CD14-positive monocyte (primary cell): ENCODE data around the gene SNAP91. TPM values are rescaled to one million over a fixed set of nuclear protein-coding genes. Genes with fewer than 3 reads are reported as not detected.
"Not testable (repeated sequence)": the region's sequence is repeated elsewhere in the genome, so short reads cannot be mapped to it uniquely, and the experiment has no call there.

Experiments used
- DNase-seq, 3 donors: peaks; one replicate each; pipeline ENCODE4 v3.0.0-alpha.2; 2011 to 2022
- H2AFZ ChIP-seq: 2 replicates; pipeline ENCODE4 v1.6.0; 2012; ENCODE audit warnings: mild to moderate bottlenecking, low read depth, low read length, inconsistent platforms; ENCODE audit not compliant: insufficient read depth, poor library complexity, severe bottlenecking
- H3K27ac ChIP-seq, 2 donors: 1 replicate in 1 of 2; 2 replicates in 1 of 2; pipeline ENCODE4 v1.5.1; 2012 to 2013; ENCODE audit warnings: low read length in 2 of 2, control low read depth in 1 of 2, inconsistent platforms in 1 of 2, low read depth in 1 of 2, mild to moderate bottlenecking in 1 of 2
- H3K27me3 ChIP-seq, 2 donors: one replicate each; pipeline versions ENCODE4 v1.6.0 to v1.6.1; 2011 to 2013; ENCODE audit warnings: low read length in 2 of 2; ENCODE audit not compliant: control insufficient read depth in 2 of 2, insufficient read depth in 2 of 2
- H3K36me3 ChIP-seq, 2 donors: replicated peaks in 1 of 2; 1 replicate in 1 of 2; 2 replicates in 1 of 2; pipeline versions ENCODE4 v1.5.1 to v1.6.1; 2012 to 2013; ENCODE audit warnings: low read length in 2 of 2, control low read depth in 1 of 2, inconsistent platforms in 1 of 2, mild to moderate bottlenecking in 1 of 2; ENCODE audit not compliant: insufficient read depth in 2 of 2, control insufficient read depth in 1 of 2
- H3K4me1 ChIP-seq, 2 donors: 1 replicate in 1 of 2; 2 replicates in 1 of 2; pipeline versions ENCODE4 v1.5.1 to v1.6.1; 2012 to 2013; ENCODE audit warnings: low read length in 2 of 2, control low read depth in 1 of 2, inconsistent platforms in 1 of 2, mild to moderate bottlenecking in 1 of 2, moderate library complexity in 1 of 2; ENCODE audit not compliant: insufficient read depth in 2 of 2, control insufficient read depth in 1 of 2
- H3K4me2 ChIP-seq: replicated peaks from 2 replicates; pipeline ENCODE3; 2012; ENCODE audit warnings: low read length, moderate library complexity, mild to moderate bottlenecking; ENCODE audit not compliant: poor library complexity, severe bottlenecking; ENCODE audit errors: extremely low read depth
- H3K4me3 ChIP-seq, 3 experiments: fragments of 200-600 bp in 1 of 3; sonication (generic) in 1 of 3; replicated peaks in 1 of 3; 1 replicate in 2 of 3; 2 replicates in 1 of 3; pipeline ENCODE4 v1.5.1; 2011 to 2013; ENCODE audit warnings: low read length in 3 of 3, mild to moderate bottlenecking in 3 of 3, control low read depth in 2 of 3, low read depth in 2 of 3, inconsistent platforms in 1 of 3, moderate library complexity in 1 of 3
- H3K79me2 ChIP-seq: 2 replicates; pipeline ENCODE4 v1.6.0; 2012; ENCODE audit warnings: mild to moderate bottlenecking, control low read depth, inconsistent platforms, low read length, moderate library complexity; ENCODE audit not compliant: insufficient read depth
- H3K9ac ChIP-seq: 2 replicates; pipeline ENCODE4 v1.6.0; 2017; ENCODE audit warnings: low read length, mild to moderate bottlenecking; ENCODE audit not compliant: insufficient read depth, poor library complexity, severe bottlenecking
- H3K9me3 ChIP-seq, 2 donors: replicated peaks in 1 of 2; 1 replicate in 1 of 2; 2 replicates in 1 of 2; pipeline versions ENCODE4 v1.5.1 to v1.6.1; 2012 to 2013; ENCODE audit warnings: low read length in 2 of 2, control low read depth in 1 of 2; ENCODE audit not compliant: control insufficient read depth in 1 of 2, insufficient read depth in 1 of 2
- H4K20me1 ChIP-seq: 2 replicates; pipeline ENCODE4 v1.6.0; 2012; ENCODE audit warnings: mild to moderate bottlenecking, low read length, control low read depth, moderate library complexity; ENCODE audit not compliant: insufficient read depth
- H3K27ac Mint-ChIP-seq, 7 donors: one replicate each; pipeline ENCODE4 v1.8.0; 2020; ENCODE audit warnings: mild to moderate bottlenecking in 7 of 7, mixed read lengths in 7 of 7, moderate library complexity in 6 of 7, inconsistent platforms in 2 of 7
- H3K27me3 Mint-ChIP-seq, 3 donors: one replicate each; pipeline ENCODE4 v1.8.0; 2021 to 2022; ENCODE audit warnings: low read depth in 3 of 3, mild to moderate bottlenecking in 3 of 3, mixed read lengths in 3 of 3, moderate library complexity in 3 of 3, inconsistent platforms in 1 of 3
- H3K36me3 Mint-ChIP-seq, 2 donors: one replicate each; pipeline ENCODE4 v1.8.0; 2020; ENCODE audit warnings: mixed read lengths in 2 of 2, inconsistent platforms in 1 of 2, mild to moderate bottlenecking in 1 of 2
- H3K4me1 Mint-ChIP-seq: one replicate; pipeline ENCODE4 v1.8.0; 2020; ENCODE audit warnings: mild to moderate bottlenecking, mixed read lengths
- H3K4me3 Mint-ChIP-seq, 2 donors: one replicate each; pipeline ENCODE4 v1.8.0; 2020; ENCODE audit warnings: mild to moderate bottlenecking in 2 of 2, mixed read lengths in 2 of 2, moderate library complexity in 1 of 2
- H3K9me3 Mint-ChIP-seq, 7 donors: one replicate each; pipeline ENCODE4 v1.8.0; 2020 to 2022; ENCODE audit warnings: mixed read lengths in 7 of 7, mild to moderate bottlenecking in 6 of 7, moderate library complexity in 6 of 7, inconsistent platforms in 2 of 7
- WGBS: methylation state at CpG from one replicate; pipeline ENCODE4 v1.1.5; 2013; ENCODE audit warnings: missing lambda C conversion rate; ENCODE audit not compliant: insufficient coverage; 5-methylcytosine and 5-hydroxymethylcytosine counted together
- intact Hi-C, 2 donors: fragments of 100-400 bp; cut with micrococcal nuclease; formaldehyde crosslinking; loops; one replicate each; pipeline versions ENCODE4 v1.15.0 to v1.15.1; 2023
- polyA plus RNA-seq, 3 donors: library from polyadenylated mRNA; depleted of rRNA in 1 of 3; unstranded in 2 of 3; stranded (reverse) in 1 of 3; fragments of 300-500 nt in 2 of 3; fragments of >200 nt in 1 of 3; fragmentation: Illumina TruSeq in 2 of 3; gene quantifications; 1 replicate in 2 of 3; 2 replicates in 1 of 3; pipeline ENCODE4 v1.2.3, GENCODE V29; 2012 to 2021
- TF ChIP-seq, protein P1 (sequence below): fragments of 200-600 bp; IDR thresholded peaks from one replicate; pipeline ENCODE4 v1.8.0; 2022; ENCODE audit warnings: antibody characterized with exemption, mild to moderate bottlenecking

The SNAP91 gene
- polyA plus RNA-seq, 3 donors: not detected

- no peaks in the 10 kb centered on the region for H3K4me1 ChIP-seq
- Mint-ChIP-seq H3K4me1 (no peaks in the 10 kb centered on the region), H3K4me3 (no peak overlapping the region), H3K36me3 (no peaks in the 10 kb centered on the region), H3K27ac (no peak overlapping the region), H3K9me3 (peaks cover 10 to 22% (median 16%) of the 10 kb centered on the region in 7 donors), H3K27me3 (peaks cover 0 to 2% (median 0%) of the 10 kb centered on the region in 3 donors)
- no peak overlapping the region for H3K4me2 ChIP-seq
- TF ChIP-seq, protein P1, sequence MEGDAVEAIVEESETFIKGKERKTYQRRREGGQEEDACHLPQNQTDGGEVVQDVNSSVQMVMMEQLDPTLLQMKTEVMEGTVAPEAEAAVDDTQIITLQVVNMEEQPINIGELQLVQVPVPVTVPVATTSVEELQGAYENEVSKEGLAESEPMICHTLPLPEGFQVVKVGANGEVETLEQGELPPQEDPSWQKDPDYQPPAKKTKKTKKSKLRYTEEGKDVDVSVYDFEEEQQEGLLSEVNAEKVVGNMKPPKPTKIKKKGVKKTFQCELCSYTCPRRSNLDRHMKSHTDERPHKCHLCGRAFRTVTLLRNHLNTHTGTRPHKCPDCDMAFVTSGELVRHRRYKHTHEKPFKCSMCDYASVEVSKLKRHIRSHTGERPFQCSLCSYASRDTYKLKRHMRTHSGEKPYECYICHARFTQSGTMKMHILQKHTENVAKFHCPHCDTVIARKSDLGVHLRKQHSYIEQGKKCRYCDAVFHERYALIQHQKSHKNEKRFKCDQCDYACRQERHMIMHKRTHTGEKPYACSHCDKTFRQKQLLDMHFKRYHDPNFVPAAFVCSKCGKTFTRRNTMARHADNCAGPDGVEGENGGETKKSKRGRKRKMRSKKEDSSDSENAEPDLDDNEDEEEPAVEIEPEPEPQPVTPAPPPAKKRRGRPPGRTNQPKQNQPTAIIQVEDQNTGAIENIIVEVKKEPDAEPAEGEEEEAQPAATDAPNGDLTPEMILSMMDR: no peak
- no peaks in the 10 kb centered on the region for H3K79me2 ChIP-seq
- no peak for DNase-seq
- H3K27ac ChIP-seq: no peak overlapping the region
- no peaks in the 10 kb centered on the region for H4K20me1 ChIP-seq
- H3K4me3 ChIP-seq: no peak overlapping the region
- H2AFZ ChIP-seq: no peak overlapping the region
- peaks cover 16 to 17% of the 10 kb centered on the region in 2 donors for H3K9me3 ChIP-seq
- H3K36me3 ChIP-seq: no peaks in the 10 kb centered on the region
- no peak overlapping the region for H3K9ac ChIP-seq
- H3K27me3 ChIP-seq: no peaks in the 10 kb centered on the region
- intact Hi-C loops: no loop called here
Observed at GRCh38 chr6:83757021-83757420, 48.1 kb upstream of the SNAP91 start.

DNA sequence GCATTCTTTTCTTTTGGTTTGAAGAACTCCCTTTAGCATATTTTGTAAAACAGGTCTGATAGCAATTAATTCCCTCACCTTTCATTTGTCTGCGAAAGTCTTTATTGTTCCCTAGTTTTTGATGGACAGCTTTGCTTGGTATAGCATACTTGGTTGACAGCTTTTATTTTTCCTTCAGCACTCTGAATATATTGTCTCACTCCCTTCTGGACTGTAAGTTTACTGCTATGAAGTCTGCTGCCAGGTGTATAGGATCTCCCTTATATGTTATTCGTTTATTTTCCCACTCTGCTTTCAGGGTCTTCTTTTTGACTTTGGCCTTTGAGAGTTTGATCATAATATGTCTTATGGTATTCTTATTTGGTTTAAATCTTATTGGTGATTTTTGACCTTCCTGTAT, 47.7 kb upstream of the SNAP91 start:
- intact Hi-C loops: no loop called here
- TF ChIP-seq, protein P1: no peak
- H2AFZ ChIP-seq: no peak overlapping the region
- no peaks in the 10 kb centered on the region for H3K4me1 ChIP-seq
- no peaks in the 10 kb centered on the region for H3K27me3 ChIP-seq
- no peak overlapping the region for H3K27ac Mint-ChIP-seq
- H3K4me2 ChIP-seq: no peak overlapping the region
- H3K36me3 ChIP-seq: no peaks in the 10 kb centered on the region
- H3K9ac ChIP-seq: no peak overlapping the region
- no peak overlapping the region for H3K27ac ChIP-seq
- peaks cover 0 to 2% (median 0%) of the 10 kb centered on the region in 3 donors for H3K27me3 Mint-ChIP-seq
- H3K36me3 Mint-ChIP-seq: no peaks in the 10 kb centered on the region
- no peak overlapping the region for H3K4me3 ChIP-seq
- H3K4me1 Mint-ChIP-seq: no peaks in the 10 kb centered on the region
- no CpG with 5 or more reads among the region's 2 CpGs for WGBS
- H3K9me3 Mint-ChIP-seq: peaks cover 10 to 21% (median 16%) of the 10 kb centered on the region in 7 donors
- H3K79me2 ChIP-seq: no peaks in the 10 kb centered on the region
- no peaks in the 10 kb centered on the region for H4K20me1 ChIP-seq
- peaks cover 16 to 17% of the 10 kb centered on the region in 2 donors for H3K9me3 ChIP-seq
- no peak overlapping the region for H3K4me3 Mint-ChIP-seq
- no peak for DNase-seq

DNA sequence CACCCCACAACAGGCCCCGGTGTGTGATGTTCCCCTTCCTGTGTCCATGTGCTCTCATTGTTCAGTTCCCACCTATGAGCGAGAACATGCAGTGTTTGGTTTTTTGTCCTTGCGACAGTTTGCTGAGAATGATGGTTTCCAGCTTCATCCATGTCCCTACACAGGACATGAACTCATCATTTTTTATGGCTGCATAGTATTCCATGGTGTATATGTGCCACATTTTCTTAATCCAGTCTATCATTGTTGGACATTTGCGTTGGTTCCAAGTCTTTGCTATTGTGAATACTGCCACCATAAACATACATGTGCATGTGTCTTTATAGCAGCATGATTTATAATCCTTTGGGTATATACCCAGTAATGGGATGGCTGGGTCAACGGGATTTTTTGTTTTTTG, 43.5 kb upstream of the SNAP91 start:
- H3K4me1 Mint-ChIP-seq, H4K20me1 ChIP-seq, H3K9ac ChIP-seq, H3K27ac Mint-ChIP-seq, H2AFZ ChIP-seq, DNase-seq, H3K27me3 Mint-ChIP-seq, H3K27ac ChIP-seq, H3K4me3 Mint-ChIP-seq, intact Hi-C loops, H3K4me1 ChIP-seq, H3K4me2 ChIP-seq, H3K4me3 ChIP-seq, H3K27me3 ChIP-seq, H3K36me3 Mint-ChIP-seq, H3K36me3 ChIP-seq, H3K79me2 ChIP-seq: not testable (repeated sequence)
- H3K9me3 Mint-ChIP-seq: peaks cover 7 to 14% (median 11%) of the 10 kb centered on the region in 7 donors
- peaks cover 3 to 11% of the 10 kb centered on the region in 2 donors for H3K9me3 ChIP-seq
- WGBS: 71% methylated on average over 1 of the region's 5 CpGs
